CD8-positive, alpha-beta memory T cell (primary cell): ENCODE results near the gene ANKRD49. TPM values are rescaled to one million over a fixed set of nuclear protein-coding genes. Genes with fewer than 3 reads are reported as not detected.

Experiments
- CTCF ChIA-PET: fragments of 350-600 bp; sonication (Branson Sonifier 250); formaldehyde crosslinking; loops from one replicate; lab custom pipeline; 2021; ENCODE audit warnings: antibody characterized with exemption; lab: Charles Lee
- POLR2A ChIA-PET: fragments of 350-600 bp; sonication (Branson Sonifier 250); formaldehyde crosslinking; loops from one replicate; lab custom pipeline; 2021; ENCODE audit warnings: antibody characterized with exemption; lab: Charles Lee
- DNase-seq, 5 donors: peaks; one replicate each; pipeline versions ENCODE4 v3.0.0 to v3.0.0-alpha.2; 2020 to 2022; ENCODE audit warnings: mixed read lengths in 1 of 5
- H3K27ac ChIP-seq: one replicate; pipeline ENCODE4 v1.7.0; 2013; ENCODE audit warnings: low read depth, mild to moderate bottlenecking, low read length, moderate library complexity
- H3K27me3 ChIP-seq: 2 replicates; pipeline ENCODE4 v1.7.0; 2013; ENCODE audit warnings: low read length, mild to moderate bottlenecking; ENCODE audit not compliant: insufficient read depth, poor library complexity, severe bottlenecking
- H3K36me3 ChIP-seq: 2 replicates; pipeline ENCODE4 v1.7.0; 2013; ENCODE audit warnings: mild to moderate bottlenecking, low read length, moderate library complexity; ENCODE audit not compliant: insufficient read depth
- H3K4me1 ChIP-seq: 2 replicates; pipeline ENCODE4 v1.7.0; 2013; ENCODE audit warnings: mild to moderate bottlenecking, low read length, moderate library complexity; ENCODE audit not compliant: insufficient read depth
- H3K4me3 ChIP-seq: 2 replicates; pipeline ENCODE4 v1.7.0; 2013; ENCODE audit warnings: mild to moderate bottlenecking, low read length
- H3K9me3 ChIP-seq: 2 replicates; pipeline ENCODE4 v1.7.0; 2013; ENCODE audit warnings: mild to moderate bottlenecking, low read length
- H3K27ac Mint-ChIP-seq, 8 donors: one replicate each; pipeline ENCODE4 v1.8.0; 2020 to 2021; ENCODE audit warnings: mixed read lengths in 8 of 8, mild to moderate bottlenecking in 6 of 8, inconsistent platforms in 3 of 8, moderate library complexity in 3 of 8
- H3K27me3 Mint-ChIP-seq, 2 donors: one replicate each; pipeline ENCODE4 v1.8.0; 2020 to 2021; ENCODE audit warnings: mixed read lengths in 2 of 2, mild to moderate bottlenecking in 1 of 2, moderate library complexity in 1 of 2
- H3K36me3 Mint-ChIP-seq, 3 donors: one replicate each; pipeline ENCODE4 v1.8.0; 2020 to 2021; ENCODE audit warnings: mixed read lengths in 3 of 3, inconsistent platforms in 1 of 3, mild to moderate bottlenecking in 1 of 3
- H3K4me1 Mint-ChIP-seq, 3 donors: one replicate each; pipeline ENCODE4 v1.8.0; 2020 to 2021; ENCODE audit warnings: mixed read lengths in 3 of 3, inconsistent platforms in 1 of 3, mild to moderate bottlenecking in 1 of 3
- H3K4me3 Mint-ChIP-seq, 7 donors: one replicate each; pipeline ENCODE4 v1.8.0; 2020 to 2021; ENCODE audit warnings: mixed read lengths in 7 of 7, mild to moderate bottlenecking in 6 of 7, moderate library complexity in 4 of 7, inconsistent platforms in 2 of 7
- H3K9me3 Mint-ChIP-seq, 5 donors: one replicate each; pipeline ENCODE4 v1.8.0; 2020 to 2022; ENCODE audit warnings: mixed read lengths in 5 of 5, mild to moderate bottlenecking in 3 of 5, moderate library complexity in 2 of 5, inconsistent platforms in 1 of 5
- polyA plus RNA-seq: library from polyadenylated mRNA; unstranded; fragments of 300-500 nt; fragmentation: Illumina TruSeq; gene quantifications from one replicate; pipeline ENCODE4 v1.2.3, GENCODE V29; 2021
- total RNA-seq, 2 experiments: library from RNA; stranded (reverse); gene quantifications; one replicate each; pipeline ENCODE4 v1.2.3, GENCODE V29; 2021

ANKRD49 gene
- total and polyA plus RNA-seq, 3 experiments from 2014 or later = 21.6 to 28.3 (median 25.9) TPM

GRCh38 chr11:94511932-94512781 lies 18.4 kb downstream of the ANKRD49 start, which contains the start of gene C11orf97:
TSS of gene C11orf97 (plus strand) at chr11:94512461. CDS start at chr11:94512529, 68 bp downstream.
- Mint-ChIP-seq H3K4me1 (peaks cover 16 to 19% (median 19%) of the 10 kb centered on the region in 3 donors), H3K27ac (peak within 1 kb of the TSS in 7 of 8 donors; percentile 0 to 84 (median 71)), H3K27me3 (peaks cover 7 to 25% of the 10 kb centered on the region in 2 donors), H3K9me3 (no peaks in the 10 kb centered on the region), H3K4me3 (peak within 1 kb of the TSS; percentile 47 to 89 (median 80)), H3K36me3 (no peaks in the 10 kb centered on the region)
- Histone ChIP-seq H3K27me3 (peaks cover 4% of the 10 kb centered on the region), H3K4me3 (peak within 1 kb of the TSS; percentile 40), H3K36me3 (no peaks in the 10 kb centered on the region), H3K27ac (no peak within 1 kb of the TSS), H3K4me1 (peaks cover 14% of the 10 kb centered on the region), H3K9me3 (no peaks in the 10 kb centered on the region)
- POLR2A ChIA-PET = interaction anchor here (0.6 to 1.0 kb wide), 3 partner anchors 8 to 43 kb away, joined by 3 to 6 read pairs (median 3); partner anchors contain the start of genes ANKRD49 and MRE11
- peak; percentile 27 to 69 (median 46) for DNase-seq
- CTCF ChIA-PET = interaction anchor here (1.0 to 1.3 kb wide), 4 partner anchors 9 to 376 kb away, joined by 3 to 4 read pairs (median 4); no protein-coding TSS in a partner anchor

- no peak for DNase-seq
- Mint-ChIP-seq H3K27me3 (peaks cover 7 to 25% of the 10 kb centered on the region in 2 donors), H3K4me3 (peak overlapping the region; percentile 26 to 89 (median 79)), H3K27ac (peak overlapping the region in 2 of 8 donors; percentile 71 to 84), H3K4me1 (peaks cover 16 to 19% (median 19%) of the 10 kb centered on the region in 3 donors), H3K36me3 (no peaks in the 10 kb centered on the region), H3K9me3 (no peaks in the 10 kb centered on the region)
- H3K9me3 ChIP-seq = no peaks in the 10 kb centered on the region
- no peaks in the 10 kb centered on the region for H3K36me3 ChIP-seq
- POLR2A ChIA-PET = interaction anchor here (1.0 kb wide), 1 partner anchor 19 kb away, joined by 3 read pairs; the partner anchor contains the start of genes ANKRD49 and MRE11
- peaks cover 4% of the 10 kb centered on the region for H3K27me3 ChIP-seq
- CTCF ChIA-PET = interaction anchor here (1.0 to 1.3 kb wide), 4 partner anchors 9 to 377 kb away, joined by 3 to 4 read pairs (median 4); no protein-coding TSS in a partner anchor
- no peak overlapping the region for H3K4me3 ChIP-seq
- no peak overlapping the region for H3K27ac ChIP-seq
- H3K4me1 ChIP-seq = peaks cover 14% of the 10 kb centered on the region
These were observed 19.3 kb downstream of the ANKRD49 start for GRCh38 chr11:94513091-94513490.

GRCh38 chr11:94515398-94515797 lies 21.6 kb downstream of the ANKRD49 start:
- Histone ChIP-seq H3K36me3 (no peaks in the 10 kb centered on the region), H3K4me1 (peaks cover 14% of the 10 kb centered on the region), H3K4me3 (no peak overlapping the region), H3K27me3 (peaks cover 4% of the 10 kb centered on the region), H3K9me3 (no peaks in the 10 kb centered on the region), H3K27ac (no peak overlapping the region)
- Mint-ChIP-seq H3K4me3 (no peak overlapping the region), H3K4me1 (peaks cover 16 to 19% (median 19%) of the 10 kb centered on the region in 3 donors), H3K27me3 (peaks cover 4 to 19% of the 10 kb centered on the region in 2 donors), H3K9me3 (no peaks in the 10 kb centered on the region), H3K36me3 (no peaks in the 10 kb centered on the region), H3K27ac (no peak overlapping the region)
- ChIA-PET CTCF (interaction anchor here (1.0 kb wide), 1 partner anchor 10 kb away, joined by 4 read pairs; no protein-coding TSS in a partner anchor), POLR2A (no interaction called here)
- no peak for DNase-seq

- Histone ChIP-seq H3K9me3 (no peaks in the 10 kb centered on the region), H3K27ac (no peak overlapping the region), H3K27me3 (peaks cover 4% of the 10 kb centered on the region), H3K36me3 (no peaks in the 10 kb centered on the region), H3K4me1 (peaks cover 14% of the 10 kb centered on the region), H3K4me3 (no peak overlapping the region)
- Mint-ChIP-seq H3K4me3 (no peak overlapping the region), H3K4me1 (peaks cover 14 to 18% (median 16%) of the 10 kb centered on the region in 3 donors), H3K27ac (no peak overlapping the region), H3K36me3 (no peaks in the 10 kb centered on the region), H3K9me3 (no peaks in the 10 kb centered on the region), H3K27me3 (peaks cover 4 to 16% of the 10 kb centered on the region in 2 donors)
- CTCF ChIA-PET = interaction anchor here (1.1 to 2.3 kb wide), 4 partner anchors 12 to 381 kb away, joined by 3 to 8 read pairs (median 3); no protein-coding TSS in a partner anchor
- DNase-seq = no peak
- POLR2A ChIA-PET = no interaction called here
These were observed 22.9 kb downstream of the ANKRD49 start for GRCh38 chr11:94516725-94517124.

GRCh38 chr11:94518300-94518699 lies 24.5 kb downstream of the ANKRD49 start:
- ChIA-PET CTCF (interaction anchor here (0.6 kb wide), 1 partner anchor 408 kb away, joined by 3 read pairs; no protein-coding TSS in a partner anchor), POLR2A (no interaction called here)
- H3K4me1 Mint-ChIP-seq = peaks cover 0 to 2% (median under 1%) of the 10 kb centered on the region in 3 donors
- no peak overlapping the region for H3K27ac Mint-ChIP-seq
- H3K27me3 ChIP-seq = peaks cover 4% of the 10 kb centered on the region
- peaks cover under 1% of the 10 kb centered on the region for H3K4me1 ChIP-seq
- H3K4me3 Mint-ChIP-seq = no peak overlapping the region
- H3K36me3 Mint-ChIP-seq = no peaks in the 10 kb centered on the region
- no peaks in the 10 kb centered on the region for H3K9me3 ChIP-seq
- no peaks in the 10 kb centered on the region for H3K9me3 Mint-ChIP-seq
- no peaks in the 10 kb centered on the region for H3K36me3 ChIP-seq
- no peak overlapping the region for H3K27ac ChIP-seq
- H3K27me3 Mint-ChIP-seq = peaks cover 2 to 23% of the 10 kb centered on the region in 2 donors
- no peak for DNase-seq
- H3K4me3 ChIP-seq = no peak overlapping the region

GRCh38 chr11:94519478-94520084 lies 25.8 kb downstream of the ANKRD49 start:
- no peaks in the 10 kb centered on the region for H3K36me3 ChIP-seq
- H3K4me3 ChIP-seq = no peak overlapping the region
- no peak overlapping the region for H3K4me3 Mint-ChIP-seq
- no peaks in the 10 kb centered on the region for H3K36me3 Mint-ChIP-seq
- ChIA-PET CTCF (interaction anchor here (0.7 to 1.7 kb wide), 4 partner anchors 10 to 1249 kb away, joined by 3 to 4 read pairs (median 4); no protein-coding TSS in a partner anchor), POLR2A (no interaction called here)
- no peaks in the 10 kb centered on the region for H3K9me3 ChIP-seq
- no peaks in the 10 kb centered on the region for H3K9me3 Mint-ChIP-seq
- no peak overlapping the region for H3K27ac Mint-ChIP-seq
- no peaks in the 10 kb centered on the region for H3K4me1 ChIP-seq
- H3K27me3 ChIP-seq = peaks cover 4% of the 10 kb centered on the region
- peak in 2 of 5 donors; percentile 9 to 14 for DNase-seq
- H3K4me1 Mint-ChIP-seq = no peaks in the 10 kb centered on the region
- peaks cover 2 to 32% of the 10 kb centered on the region in 2 donors for H3K27me3 Mint-ChIP-seq
- no peak overlapping the region for H3K27ac ChIP-seq

GRCh38 chr11:94521684-94522083 lies 27.9 kb downstream of the ANKRD49 start:
- POLR2A ChIA-PET = no interaction called here

More at GRCh38 chr11:94521684-94522083, 27.9 kb downstream of the ANKRD49 start:
- Histone ChIP-seq H3K4me3 (no peak overlapping the region), H3K36me3 (no peaks in the 10 kb centered on the region), H3K27ac (no peak overlapping the region), H3K4me1 (no peaks in the 10 kb centered on the region), H3K27me3 (no peaks in the 10 kb centered on the region), H3K9me3 (no peaks in the 10 kb centered on the region)
- Mint-ChIP-seq H3K27me3 (peaks cover 5 to 30% of the 10 kb centered on the region in 2 donors), H3K4me3 (no peak overlapping the region), H3K36me3 (no peaks in the 10 kb centered on the region), H3K9me3 (no peaks in the 10 kb centered on the region), H3K27ac (no peak overlapping the region), H3K4me1 (no peaks in the 10 kb centered on the region)
- no peak for DNase-seq
- CTCF ChIA-PET = interaction anchor here (1.3 kb wide), 1 partner anchor 9 kb away, joined by 3 read pairs; no protein-coding TSS in a partner anchor
